ENCODE results near the gene SACM1L.

Gene SACM1L

DNA sequence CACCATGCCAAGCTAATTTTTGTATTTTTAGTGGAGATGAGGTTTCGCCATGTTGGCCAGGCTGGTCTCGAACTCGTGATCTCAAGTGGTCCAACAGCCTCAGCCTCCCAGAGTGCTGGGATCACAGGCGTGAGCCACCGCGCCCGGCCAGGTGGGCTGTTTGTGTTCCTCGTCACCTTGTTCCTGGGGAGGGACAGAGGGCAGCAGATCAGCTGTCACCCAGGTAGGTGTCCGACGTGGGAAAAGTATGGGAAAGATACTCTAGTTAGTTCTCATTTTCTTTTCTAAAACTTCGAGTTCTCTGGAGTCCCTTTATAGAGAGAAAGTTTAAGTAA, 28.7 kb upstream of the SACM1L start:
- H3K9me3 ChIP-seq (ENCODE audit: insufficient read depth, low read depth, low read length): no peaks in the 10 kb centered on the region
- H3F3A ChIP-seq (ENCODE audit: low read depth): no peaks in the 10 kb centered on the region
- no peak overlapping the region for H2AFZ ChIP-seq (ENCODE audit: low read length)
- H3K4me2 ChIP-seq (ENCODE audit: low read depth, low read length, poor library complexity, severe bottlenecking): no peak overlapping the region
- H3K4me1 ChIP-seq (ENCODE audit: insufficient read depth, low read length, poor library complexity, severe bottlenecking): no peaks in the 10 kb centered on the region
- H3K36me3 ChIP-seq (ENCODE audit: insufficient read depth, low read length): peaks cover 23% of the 10 kb centered on the region
- no peaks in the 10 kb centered on the region for H3K27me3 ChIP-seq (ENCODE audit: insufficient read depth, low read length, poor library complexity, severe bottlenecking)
- no peak overlapping the region for H3K9ac ChIP-seq (ENCODE audit: low read depth, low read length, poor library complexity, severe bottlenecking)
- no peak for TF ChIP-seq EZH2phosphoT487 (IDR thresholded peaks at IDR 0.05; ENCODE audit: borderline replicate concordance)
- TF ChIP-seq, protein P1, sequence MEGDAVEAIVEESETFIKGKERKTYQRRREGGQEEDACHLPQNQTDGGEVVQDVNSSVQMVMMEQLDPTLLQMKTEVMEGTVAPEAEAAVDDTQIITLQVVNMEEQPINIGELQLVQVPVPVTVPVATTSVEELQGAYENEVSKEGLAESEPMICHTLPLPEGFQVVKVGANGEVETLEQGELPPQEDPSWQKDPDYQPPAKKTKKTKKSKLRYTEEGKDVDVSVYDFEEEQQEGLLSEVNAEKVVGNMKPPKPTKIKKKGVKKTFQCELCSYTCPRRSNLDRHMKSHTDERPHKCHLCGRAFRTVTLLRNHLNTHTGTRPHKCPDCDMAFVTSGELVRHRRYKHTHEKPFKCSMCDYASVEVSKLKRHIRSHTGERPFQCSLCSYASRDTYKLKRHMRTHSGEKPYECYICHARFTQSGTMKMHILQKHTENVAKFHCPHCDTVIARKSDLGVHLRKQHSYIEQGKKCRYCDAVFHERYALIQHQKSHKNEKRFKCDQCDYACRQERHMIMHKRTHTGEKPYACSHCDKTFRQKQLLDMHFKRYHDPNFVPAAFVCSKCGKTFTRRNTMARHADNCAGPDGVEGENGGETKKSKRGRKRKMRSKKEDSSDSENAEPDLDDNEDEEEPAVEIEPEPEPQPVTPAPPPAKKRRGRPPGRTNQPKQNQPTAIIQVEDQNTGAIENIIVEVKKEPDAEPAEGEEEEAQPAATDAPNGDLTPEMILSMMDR (conservative IDR thresholded peaks at IDR 0.05; ENCODE audit: low read length): no peak
- H4K20me1 ChIP-seq (ENCODE audit: insufficient read depth, low read length, poor library complexity, severe bottlenecking): no peaks in the 10 kb centered on the region
- no peaks in the 10 kb centered on the region for H3K9me2 ChIP-seq (replicated peaks; ENCODE audit: low read depth, low read length)
- H3K79me2 ChIP-seq (ENCODE audit: insufficient read depth, low read length): peaks cover 44% of the 10 kb centered on the region; the same call in 1 of the 2 replicates
- no peak overlapping the region for H3K4me3 ChIP-seq (ENCODE audit: low read length, poor library complexity, severe bottlenecking)

DNA sequence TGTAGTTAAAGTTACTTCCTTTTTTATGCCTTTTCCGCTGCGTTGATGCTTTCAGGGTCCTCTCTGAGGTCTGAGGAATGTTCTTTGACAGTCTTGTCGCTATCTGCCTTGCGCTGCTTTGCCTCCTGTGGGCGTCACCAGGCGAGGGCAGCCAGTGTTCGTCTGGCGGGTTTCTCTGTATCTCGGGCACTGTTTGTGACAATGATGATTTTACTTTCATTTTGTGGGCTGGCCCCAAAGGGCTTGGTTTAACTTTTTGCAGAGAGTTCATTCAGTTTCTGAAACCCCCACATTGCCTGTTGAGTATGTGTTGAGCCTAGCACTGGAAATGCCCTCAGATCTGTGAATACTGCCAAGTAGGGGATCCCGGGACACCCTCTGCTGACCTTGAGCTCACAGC, 24.6 kb upstream of the SACM1L start:
- Histone ChIP-seq H3K4me3 (ENCODE audit: low read length, poor library complexity, severe bottlenecking) (no peak overlapping the region), H3K79me2 (ENCODE audit: insufficient read depth, low read length) (peaks cover 21% of the 10 kb centered on the region; the same call in 1 of the 2 replicates), H3K9ac (ENCODE audit: low read depth, low read length, poor library complexity, severe bottlenecking) (no peak overlapping the region), H3F3A (ENCODE audit: low read depth) (no peaks in the 10 kb centered on the region), H3K27me3 (ENCODE audit: insufficient read depth, low read length, poor library complexity, severe bottlenecking) (no peaks in the 10 kb centered on the region), H3K4me1 (ENCODE audit: insufficient read depth, low read length, poor library complexity, severe bottlenecking) (no peaks in the 10 kb centered on the region), H3K9me3 (ENCODE audit: insufficient read depth, low read depth, low read length) (no peaks in the 10 kb centered on the region), H4K20me1 (ENCODE audit: insufficient read depth, low read length, poor library complexity, severe bottlenecking) (no peaks in the 10 kb centered on the region), H2AFZ (ENCODE audit: low read length) (no peak overlapping the region), H3K4me2 (ENCODE audit: low read depth, low read length, poor library complexity, severe bottlenecking) (no peak overlapping the region), H3K36me3 (ENCODE audit: insufficient read depth, low read length) (peaks cover 42% of the 10 kb centered on the region; the same call in 1 of the 2 replicates), H3K9me2 (replicated peaks; ENCODE audit: low read depth, low read length) (no peaks in the 10 kb centered on the region)
- no peak for TF ChIP-seq EZH2phosphoT487 (IDR thresholded peaks at IDR 0.05; ENCODE audit: borderline replicate concordance)
- TF ChIP-seq, protein P1 (conservative IDR thresholded peaks at IDR 0.05; ENCODE audit: low read length): no peak

DNA sequence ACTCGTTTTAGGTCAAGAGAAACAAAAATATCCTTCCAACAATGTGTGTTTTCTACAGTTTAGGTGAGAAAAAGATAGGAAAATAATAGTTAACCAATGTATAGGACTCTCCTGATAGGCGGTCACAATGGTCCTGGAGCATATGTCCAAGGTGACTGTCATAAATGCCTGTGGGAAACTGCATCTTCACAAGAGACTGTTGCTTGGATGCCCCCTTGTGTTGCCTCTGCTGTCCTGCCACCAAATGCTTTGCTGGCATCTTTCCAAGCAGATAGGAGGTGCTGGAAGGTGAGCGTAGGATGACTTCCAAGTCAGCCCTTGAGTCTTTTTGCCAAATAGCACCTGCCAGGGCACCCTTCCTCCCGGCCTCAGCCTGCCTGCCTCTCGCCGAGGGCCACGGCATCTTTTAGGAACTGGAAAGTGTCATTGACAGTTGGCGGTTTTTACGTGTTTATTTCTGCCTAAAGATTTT, 24.1 kb upstream of the SACM1L start:
- H3F3A ChIP-seq (ENCODE audit: low read depth): no peaks in the 10 kb centered on the region
- no peaks in the 10 kb centered on the region for H3K4me1 ChIP-seq (ENCODE audit: insufficient read depth, low read length, poor library complexity, severe bottlenecking)
- no peak overlapping the region for H2AFZ ChIP-seq (ENCODE audit: low read length)
- TF ChIP-seq, protein P1 (conservative IDR thresholded peaks at IDR 0.05; ENCODE audit: low read length): peak; percentile 78
- TF ChIP-seq EZH2phosphoT487 (IDR thresholded peaks at IDR 0.05; ENCODE audit: borderline replicate concordance): no peak
- H3K9ac ChIP-seq (ENCODE audit: low read depth, low read length, poor library complexity, severe bottlenecking): no peak overlapping the region
- no peak overlapping the region for H3K4me2 ChIP-seq (ENCODE audit: low read depth, low read length, poor library complexity, severe bottlenecking)
- H4K20me1 ChIP-seq (ENCODE audit: insufficient read depth, low read length, poor library complexity, severe bottlenecking): no peaks in the 10 kb centered on the region
- no peak overlapping the region for H3K4me3 ChIP-seq (ENCODE audit: low read length, poor library complexity, severe bottlenecking)
- H3K9me2 ChIP-seq (replicated peaks; ENCODE audit: low read depth, low read length): no peaks in the 10 kb centered on the region
- no peaks in the 10 kb centered on the region for H3K27me3 ChIP-seq (ENCODE audit: insufficient read depth, low read length, poor library complexity, severe bottlenecking)
- H3K9me3 ChIP-seq (ENCODE audit: insufficient read depth, low read depth, low read length): no peaks in the 10 kb centered on the region
- peaks cover 21% of the 10 kb centered on the region; the same call in 1 of the 2 replicates for H3K79me2 ChIP-seq (ENCODE audit: insufficient read depth, low read length)
- peaks cover 48% of the 10 kb centered on the region for H3K36me3 ChIP-seq (ENCODE audit: insufficient read depth, low read length)
